ENCODE data around the gene AARSD1.

Gene AARSD1

DNA sequence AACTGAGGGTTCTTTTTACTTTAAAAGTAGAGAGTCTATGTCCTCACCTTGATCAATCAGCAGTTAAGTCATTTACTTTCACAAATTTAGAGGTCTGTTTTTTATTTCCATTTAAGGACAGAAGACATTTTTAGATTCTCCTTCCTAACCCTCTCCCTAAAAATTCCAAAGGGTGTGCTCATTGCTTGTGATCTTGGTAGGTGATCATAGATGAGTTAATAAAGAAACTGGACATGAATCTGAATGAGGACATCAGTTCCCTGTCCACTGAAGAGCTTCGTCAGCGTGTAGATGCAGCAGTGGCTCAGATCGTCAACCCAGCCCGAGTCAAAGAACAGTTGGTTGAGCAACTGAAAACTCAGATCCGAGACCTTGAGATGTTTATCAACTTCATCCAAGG is 24.9 kb upstream of the AARSD1 start:
- H3K4me3 ChIP-seq (ENCODE audit: low read depth, low read length) = no peak overlapping the region
- H3K27me3 ChIP-seq (ENCODE audit: insufficient read depth, low read depth, severe bottlenecking) = no peaks in the 10 kb centered on the region
- TF ChIP-seq, protein P1, sequence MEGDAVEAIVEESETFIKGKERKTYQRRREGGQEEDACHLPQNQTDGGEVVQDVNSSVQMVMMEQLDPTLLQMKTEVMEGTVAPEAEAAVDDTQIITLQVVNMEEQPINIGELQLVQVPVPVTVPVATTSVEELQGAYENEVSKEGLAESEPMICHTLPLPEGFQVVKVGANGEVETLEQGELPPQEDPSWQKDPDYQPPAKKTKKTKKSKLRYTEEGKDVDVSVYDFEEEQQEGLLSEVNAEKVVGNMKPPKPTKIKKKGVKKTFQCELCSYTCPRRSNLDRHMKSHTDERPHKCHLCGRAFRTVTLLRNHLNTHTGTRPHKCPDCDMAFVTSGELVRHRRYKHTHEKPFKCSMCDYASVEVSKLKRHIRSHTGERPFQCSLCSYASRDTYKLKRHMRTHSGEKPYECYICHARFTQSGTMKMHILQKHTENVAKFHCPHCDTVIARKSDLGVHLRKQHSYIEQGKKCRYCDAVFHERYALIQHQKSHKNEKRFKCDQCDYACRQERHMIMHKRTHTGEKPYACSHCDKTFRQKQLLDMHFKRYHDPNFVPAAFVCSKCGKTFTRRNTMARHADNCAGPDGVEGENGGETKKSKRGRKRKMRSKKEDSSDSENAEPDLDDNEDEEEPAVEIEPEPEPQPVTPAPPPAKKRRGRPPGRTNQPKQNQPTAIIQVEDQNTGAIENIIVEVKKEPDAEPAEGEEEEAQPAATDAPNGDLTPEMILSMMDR (IDR thresholded peaks at IDR 0.05; ENCODE audit: low read depth, low read length) = no peak
- DNase-seq = no peak
- no peaks in the 10 kb centered on the region for H3K9me3 ChIP-seq (ENCODE audit: severe bottlenecking)
- no peak overlapping the region for H3K27ac ChIP-seq
- peaks cover 90% of the 10 kb centered on the region for H3K36me3 ChIP-seq

DNA sequence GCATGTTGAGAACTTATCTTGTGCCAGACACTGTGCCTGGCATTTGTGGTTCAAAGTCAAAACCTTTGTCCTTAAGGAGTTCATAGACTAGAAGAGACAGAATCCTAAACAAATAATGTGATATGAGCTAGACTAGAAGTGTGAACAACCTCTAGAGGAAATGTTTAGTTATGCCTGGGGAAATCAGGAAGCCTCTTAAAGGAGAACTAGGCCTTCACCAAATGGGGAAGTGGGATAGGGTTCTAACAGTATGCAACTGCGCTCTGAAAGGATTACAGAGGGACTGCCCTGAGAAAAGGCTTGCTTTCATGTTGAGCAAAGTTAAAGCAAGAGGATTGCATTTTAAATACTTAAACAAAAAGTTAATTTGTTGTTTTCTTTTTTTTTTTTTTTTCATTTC is 21.0 kb upstream of the AARSD1 start:
- peaks cover 72% of the 10 kb centered on the region for H3K36me3 ChIP-seq

DNA sequence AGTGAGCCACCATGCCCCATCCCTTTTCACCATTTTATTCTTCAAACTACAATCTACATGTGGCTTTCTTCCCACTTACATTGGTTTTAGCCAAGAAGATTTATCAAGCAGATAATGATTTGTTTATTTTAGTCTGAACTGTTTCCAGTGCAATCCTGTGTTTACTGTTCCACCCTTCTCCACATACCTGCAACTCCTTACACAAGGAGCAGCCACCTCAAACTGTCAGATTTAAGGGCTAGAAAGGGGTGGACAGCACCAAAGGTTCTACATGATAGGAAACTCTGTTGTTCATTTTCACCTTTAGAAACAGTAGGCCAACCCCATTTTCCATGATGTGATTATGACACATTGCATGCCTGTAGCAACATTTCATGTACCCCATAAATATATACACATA is 18.0 kb upstream of the AARSD1 start:
- no peak overlapping the region for H3K27ac ChIP-seq
- no peak overlapping the region for H3K4me3 ChIP-seq (ENCODE audit: low read depth, low read length)
- TF ChIP-seq, protein P1 (IDR thresholded peaks at IDR 0.05; ENCODE audit: low read depth, low read length) = no peak
- no peaks in the 10 kb centered on the region for H3K9me3 ChIP-seq (ENCODE audit: severe bottlenecking)
- H3K27me3 ChIP-seq (ENCODE audit: insufficient read depth, low read depth, severe bottlenecking) = no peaks in the 10 kb centered on the region
- peaks cover 45% of the 10 kb centered on the region for H3K36me3 ChIP-seq
- no peak for DNase-seq

More for the DNA sequence above, 21.0 kb upstream of the AARSD1 start:
- no peak overlapping the region for H3K4me3 ChIP-seq (ENCODE audit: low read depth, low read length)
- H3K27ac ChIP-seq = no peak overlapping the region
- H3K9me3 ChIP-seq (ENCODE audit: severe bottlenecking) = no peaks in the 10 kb centered on the region
- DNase-seq = no peak
- TF ChIP-seq, protein P1 (IDR thresholded peaks at IDR 0.05; ENCODE audit: low read depth, low read length) = no peak
- no peaks in the 10 kb centered on the region for H3K27me3 ChIP-seq (ENCODE audit: insufficient read depth, low read depth, severe bottlenecking)

DNA sequence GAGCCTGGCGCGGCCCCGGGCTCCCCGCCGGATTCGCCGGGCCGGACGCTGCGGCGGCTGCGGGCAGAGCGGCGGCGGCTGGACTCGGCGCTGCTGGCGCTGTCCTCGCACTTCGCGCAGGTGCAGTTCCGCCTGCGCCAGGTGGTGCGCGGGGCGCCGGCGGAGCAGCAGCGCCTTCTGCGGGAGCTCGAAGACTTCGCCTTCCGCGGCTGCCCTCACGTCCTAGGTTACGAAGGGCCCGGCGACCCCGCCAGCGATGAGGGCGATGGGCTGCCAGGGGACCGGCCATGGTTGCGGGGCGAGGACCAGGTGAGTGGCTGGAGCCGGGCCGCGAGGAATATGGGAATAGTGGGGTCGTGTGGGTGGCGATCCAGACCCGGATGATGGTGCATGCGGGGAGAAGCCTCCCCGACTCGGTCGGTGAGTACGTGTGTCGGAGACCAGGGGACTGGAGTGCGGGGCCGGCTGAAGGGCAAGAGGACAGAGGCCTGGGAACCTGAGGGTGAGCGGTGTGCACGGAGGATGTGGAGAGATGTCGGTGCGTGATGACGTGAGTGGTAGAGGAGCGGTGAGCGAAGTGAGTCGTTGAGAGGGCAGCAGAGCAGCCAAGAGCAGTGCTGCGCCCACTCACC is 16.6 kb upstream of the AARSD1 start:
- Histone ChIP-seq H3K27me3 (ENCODE audit: insufficient read depth, low read depth, severe bottlenecking) (no peaks in the 10 kb centered on the region), H3K9me3 (ENCODE audit: severe bottlenecking) (no peaks in the 10 kb centered on the region), H3K27ac (peak overlapping the region; percentile 82), H3K4me3 (ENCODE audit: low read depth, low read length) (peak overlapping the region; percentile 51), H3K36me3 (peaks cover 32% of the 10 kb centered on the region)
- DNase-seq = peak; percentile 71
- TF ChIP-seq, protein P1 (IDR thresholded peaks at IDR 0.05; ENCODE audit: low read depth, low read length) = peak; percentile 43

GRCh38 chr17:42980274-42980765 is 16.1 kb upstream of the AARSD1 start, which contains the start of gene RUNDC1:
Gene RUNDC1 (plus strand): TSS chr17:42980565. CDS start chr17:42980577, 12 bp downstream.
- Histone ChIP-seq H3K27me3 (ENCODE audit: insufficient read depth, low read depth, severe bottlenecking) (no peaks in the 10 kb centered on the region), H3K27ac (peak within 1 kb of the TSS; percentile 82), H3K9me3 (ENCODE audit: severe bottlenecking) (no peaks in the 10 kb centered on the region), H3K36me3 (peaks cover 27% of the 10 kb centered on the region), H3K4me3 (ENCODE audit: low read depth, low read length) (peak within 1 kb of the TSS; percentile 51)
- TF ChIP-seq, protein P1 (IDR thresholded peaks at IDR 0.05; ENCODE audit: low read depth, low read length) = no peak
- DNase-seq = peak; percentile 96
